Measurements from ENCODE around the gene FXYD6.

GRCh38 chr11:117806846-117807245 lies 69.6 kb downstream of the FXYD6 start:
- TF ChIP-seq, protein P1, sequence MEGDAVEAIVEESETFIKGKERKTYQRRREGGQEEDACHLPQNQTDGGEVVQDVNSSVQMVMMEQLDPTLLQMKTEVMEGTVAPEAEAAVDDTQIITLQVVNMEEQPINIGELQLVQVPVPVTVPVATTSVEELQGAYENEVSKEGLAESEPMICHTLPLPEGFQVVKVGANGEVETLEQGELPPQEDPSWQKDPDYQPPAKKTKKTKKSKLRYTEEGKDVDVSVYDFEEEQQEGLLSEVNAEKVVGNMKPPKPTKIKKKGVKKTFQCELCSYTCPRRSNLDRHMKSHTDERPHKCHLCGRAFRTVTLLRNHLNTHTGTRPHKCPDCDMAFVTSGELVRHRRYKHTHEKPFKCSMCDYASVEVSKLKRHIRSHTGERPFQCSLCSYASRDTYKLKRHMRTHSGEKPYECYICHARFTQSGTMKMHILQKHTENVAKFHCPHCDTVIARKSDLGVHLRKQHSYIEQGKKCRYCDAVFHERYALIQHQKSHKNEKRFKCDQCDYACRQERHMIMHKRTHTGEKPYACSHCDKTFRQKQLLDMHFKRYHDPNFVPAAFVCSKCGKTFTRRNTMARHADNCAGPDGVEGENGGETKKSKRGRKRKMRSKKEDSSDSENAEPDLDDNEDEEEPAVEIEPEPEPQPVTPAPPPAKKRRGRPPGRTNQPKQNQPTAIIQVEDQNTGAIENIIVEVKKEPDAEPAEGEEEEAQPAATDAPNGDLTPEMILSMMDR (IDR thresholded peaks at IDR 0.05): no peak
- TF ChIP-seq POLR2A (IDR thresholded peaks at IDR 0.05): no peak
